GM12891 (cell line): ENCODE data around the gene MTSS2.

Experiments
- POLR2A ChIP-seq: IDR thresholded peaks from 2 replicates; pipeline ENCODE4 v1.6.1; 2011; ENCODE audit warnings: low read depth, low read length, control low read depth
- TAF1 ChIP-seq: IDR thresholded peaks from 2 replicates; pipeline ENCODE4 v1.6.1; 2011; ENCODE audit warnings: low read depth, low read length, control low read depth

- TF ChIP-seq POLR2A, result no peak
- TF ChIP-seq TAF1, result no peak
These were observed 46.8 kb downstream of the MTSS2 start for GRCh38 chr16:70638814-70639792.
